ENCODE data around the gene DMXL2. TPM values are rescaled to one million over a fixed set of nuclear protein-coding genes. Genes with fewer than 3 reads are reported as not detected.
A peak's percentile ranks its signal among the peaks of the same experiment; 100 is the strongest.
"Not testable (repeated sequence)": the region's sequence is repeated elsewhere in the genome, so short reads cannot be mapped to it uniquely, and the experiment has no call there.

Gene DMXL2
- total and polyA plus RNA-seq, 5 donors: 9.1 to 17.1 (median 14.5) TPM

GRCh38 chr15:51621936-51622603, 501 bp downstream of the DMXL2 start:
- under 1% methylated on average over 44 of the region's 44 CpGs for WGBS
- no peaks in the 10 kb centered on the region for H3K27me3 ChIP-seq (ENCODE audit: control insufficient read depth, insufficient read depth)
- DNase-seq (peak; percentile 43 to 72 (median 71)), ATAC-seq (peak; percentile 69 to 79)
- H3K9me3 ChIP-seq (ENCODE audit: control insufficient read depth, low read length): no peaks in the 10 kb centered on the region
- intact Hi-C loops (cut with DNase I): no loop called here
- H3K4me1 ChIP-seq (ENCODE audit: control insufficient read depth, insufficient read depth, low read length): no peaks in the 10 kb centered on the region
- peak overlapping the region; percentile 64 for H3K4me3 ChIP-seq (ENCODE audit: low read length)
- H3K27ac ChIP-seq (ENCODE audit: low read length): peak overlapping the region; percentile 40

- ATAC-seq: no peak
- Histone ChIP-seq H3K4me1 (ENCODE audit: control insufficient read depth, insufficient read depth, low read length) (no peaks in the 10 kb centered on the region), H3K27ac (ENCODE audit: low read length) (no peak overlapping the region), H3K4me3 (ENCODE audit: low read length) (peak overlapping the region; percentile 64), H3K9me3 (ENCODE audit: control insufficient read depth, low read length) (no peaks in the 10 kb centered on the region), H3K27me3 (ENCODE audit: control insufficient read depth, insufficient read depth) (no peaks in the 10 kb centered on the region)
- intact Hi-C loops (cut with DNase I): no loop called here
- WGBS: 41% methylated on average over 6 of the region's 6 CpGs
- DNase-seq: no peak
These were observed 1.3 kb downstream of the DMXL2 start for GRCh38 chr15:51621155-51621765.

- Histone ChIP-seq H3K4me3 (ENCODE audit: low read length) (peak overlapping the region; percentile 64), H3K4me1 (ENCODE audit: control insufficient read depth, insufficient read depth, low read length) (no peaks in the 10 kb centered on the region), H3K27ac (ENCODE audit: low read length) (no peak overlapping the region), H3K9me3 (ENCODE audit: control insufficient read depth, low read length) (no peaks in the 10 kb centered on the region), H3K27me3 (ENCODE audit: control insufficient read depth, insufficient read depth) (no peaks in the 10 kb centered on the region)
- ATAC-seq (no peak), DNase-seq (no peak)
- WGBS: 72% methylated on average over 4 of the region's 4 CpGs
- intact Hi-C loops (cut with DNase I): no loop called here
These were observed 1.9 kb downstream of the DMXL2 start for GRCh38 chr15:51620641-51621040.

GRCh38 chr15:51620122-51620521, 2.4 kb downstream of the DMXL2 start:
- DNase-seq (no peak), ATAC-seq (no peak)
- no peaks in the 10 kb centered on the region for H3K9me3 ChIP-seq (ENCODE audit: control insufficient read depth, low read length)
- intact Hi-C loops (cut with DNase I): no loop called here
- H3K4me3 ChIP-seq (ENCODE audit: low read length): no peak overlapping the region
- no peaks in the 10 kb centered on the region for H3K4me1 ChIP-seq (ENCODE audit: control insufficient read depth, insufficient read depth, low read length)
- no peak overlapping the region for H3K27ac ChIP-seq (ENCODE audit: low read length)
- no peaks in the 10 kb centered on the region for H3K27me3 ChIP-seq (ENCODE audit: control insufficient read depth, insufficient read depth)
- WGBS: 94% methylated on average over 3 of the region's 3 CpGs

GRCh38 chr15:51619331-51620035, 3.1 kb downstream of the DMXL2 start:
- Histone ChIP-seq H3K27ac (ENCODE audit: low read length) (no peak overlapping the region), H3K27me3 (ENCODE audit: control insufficient read depth, insufficient read depth) (no peaks in the 10 kb centered on the region), H3K4me3 (ENCODE audit: low read length) (no peak overlapping the region), H3K9me3 (ENCODE audit: control insufficient read depth, low read length) (no peaks in the 10 kb centered on the region), H3K4me1 (ENCODE audit: control insufficient read depth, insufficient read depth, low read length) (no peaks in the 10 kb centered on the region)
- no peak for DNase-seq
- intact Hi-C loops (cut with DNase I): no loop called here
- ATAC-seq: no peak
- 89% methylated on average over 6 of the region's 6 CpGs for WGBS

- no peaks in the 10 kb centered on the region for H3K27me3 ChIP-seq (ENCODE audit: control insufficient read depth, insufficient read depth)
- 81% methylated on average over 3 of the region's 3 CpGs for WGBS
- no peak overlapping the region for H3K27ac ChIP-seq (ENCODE audit: low read length)
- H3K4me1 ChIP-seq (ENCODE audit: control insufficient read depth, insufficient read depth, low read length): no peaks in the 10 kb centered on the region
- no peaks in the 10 kb centered on the region for H3K9me3 ChIP-seq (ENCODE audit: control insufficient read depth, low read length)
- ATAC-seq (no peak), DNase-seq (no peak)
- intact Hi-C loops (cut with DNase I): no loop called here
- H3K4me3 ChIP-seq (ENCODE audit: low read length): no peak overlapping the region
These were observed 4.7 kb downstream of the DMXL2 start for GRCh38 chr15:51617886-51618285.

- ATAC-seq: no peak
- H3K4me1 ChIP-seq (ENCODE audit: control insufficient read depth, insufficient read depth, low read length): no peaks in the 10 kb centered on the region
- intact Hi-C loops (cut with DNase I): no loop called here
- 90% methylated on average over 3 of the region's 3 CpGs for WGBS
- no peak overlapping the region for H3K4me3 ChIP-seq (ENCODE audit: low read length)
- no peak overlapping the region for H3K27ac ChIP-seq (ENCODE audit: low read length)
- no peak for DNase-seq
- H3K27me3 ChIP-seq (ENCODE audit: control insufficient read depth, insufficient read depth): no peaks in the 10 kb centered on the region
- H3K9me3 ChIP-seq (ENCODE audit: control insufficient read depth, low read length): no peaks in the 10 kb centered on the region
These were observed 8.6 kb downstream of the DMXL2 start for GRCh38 chr15:51613951-51614350.

- WGBS: 97% methylated on average over 5 of the region's 5 CpGs
- intact Hi-C loops (cut with DNase I); DNase-seq; H3K4me1 ChIP-seq (ENCODE audit: control insufficient read depth, insufficient read depth, low read length); H3K27me3 ChIP-seq (ENCODE audit: control insufficient read depth, insufficient read depth); H3K4me3 ChIP-seq (ENCODE audit: low read length); H3K27ac ChIP-seq (ENCODE audit: low read length); ATAC-seq; H3K9me3 ChIP-seq (ENCODE audit: control insufficient read depth, low read length): not testable (repeated sequence)
These were observed 9.9 kb downstream of the DMXL2 start for GRCh38 chr15:51612669-51613068.

GRCh38 chr15:51603462-51603948, 19.1 kb downstream of the DMXL2 start:
- H3K9me3 ChIP-seq (ENCODE audit: control insufficient read depth, low read length); ATAC-seq; H3K27me3 ChIP-seq (ENCODE audit: control insufficient read depth, insufficient read depth); H3K27ac ChIP-seq (ENCODE audit: low read length); DNase-seq; intact Hi-C loops (cut with DNase I); H3K4me1 ChIP-seq (ENCODE audit: control insufficient read depth, insufficient read depth, low read length); H3K4me3 ChIP-seq (ENCODE audit: low read length): not testable (repeated sequence)
- WGBS: 92% methylated on average over 15 of the region's 15 CpGs

GRCh38 chr15:51603002-51603401, 19.6 kb downstream of the DMXL2 start:
- ATAC-seq: no peak
- no peak overlapping the region for H3K4me3 ChIP-seq (ENCODE audit: low read length)
- no peaks in the 10 kb centered on the region for H3K9me3 ChIP-seq (ENCODE audit: control insufficient read depth, low read length)
- intact Hi-C loops (cut with DNase I): no loop called here
- H3K27ac ChIP-seq (ENCODE audit: low read length): no peak overlapping the region
- 97% methylated on average over 2 of the region's 2 CpGs for WGBS
- no peaks in the 10 kb centered on the region for H3K27me3 ChIP-seq (ENCODE audit: control insufficient read depth, insufficient read depth)
- H3K4me1 ChIP-seq (ENCODE audit: control insufficient read depth, insufficient read depth, low read length): no peaks in the 10 kb centered on the region
- no peak for DNase-seq

- H3K9me3 ChIP-seq (ENCODE audit: control insufficient read depth, low read length): no peaks in the 10 kb centered on the region
- intact Hi-C loops (cut with DNase I): no loop called here
- H3K4me3 ChIP-seq (ENCODE audit: low read length): no peak overlapping the region
- no peaks in the 10 kb centered on the region for H3K4me1 ChIP-seq (ENCODE audit: control insufficient read depth, insufficient read depth, low read length)
- H3K27ac ChIP-seq (ENCODE audit: low read length): no peak overlapping the region
- no peaks in the 10 kb centered on the region for H3K27me3 ChIP-seq (ENCODE audit: control insufficient read depth, insufficient read depth)
- ATAC-seq (no peak), DNase-seq (no peak)
- 81% methylated on average over 3 of the region's 3 CpGs for WGBS
These were observed 20.1 kb downstream of the DMXL2 start for GRCh38 chr15:51602484-51602883.
